HEK293 (cell line): ENCODE data around the gene TSNAX.
A peak's percentile ranks its signal among the peaks of the same experiment; 100 is the strongest.

Source experiments
- CTCF ChIA-PET: fragments of 350-600 bp; formaldehyde crosslinking; extraction: SDS; loops from one replicate; lab custom pipeline; 2021; ENCODE audit warnings: antibody characterized with exemption; lab: Yijun Ruan, JAX
- POLR2A ChIA-PET: fragments of 300-600 bp; formaldehyde crosslinking; extraction: SDS; loops from one replicate; lab custom pipeline; 2020; ENCODE audit warnings: antibody characterized with exemption, inconsistent platforms; lab: Yijun Ruan, JAX
- H3K27ac ChIP-seq: fragments of 200-500 bp; sonication (Bioruptor generic); 2 replicates; pipeline ENCODE4 v1.5.1; 2014; ENCODE audit warnings: low read depth, low read length, control low read depth, inconsistent platforms; ENCODE audit errors: extremely low read depth
- H3K36me3 ChIP-seq, 2 experiments: fragments of 200-500 bp in 1 of 2; sonication (Bioruptor generic) in 1 of 2; 1 replicate in 1 of 2; 2 replicates in 1 of 2; pipeline ENCODE4 v1.5.1; 2014 to 2017; ENCODE audit warnings: inconsistent platforms in 2 of 2, low read length in 2 of 2; ENCODE audit not compliant: control insufficient read depth in 2 of 2, insufficient read depth in 1 of 2
- H3K4me1 ChIP-seq: fragments of 200-500 bp; sonication (Bioruptor generic); 2 replicates; pipeline ENCODE4 v1.5.1; 2014; ENCODE audit warnings: mild to moderate bottlenecking, low read length, inconsistent platforms; ENCODE audit not compliant: control insufficient read depth, insufficient read depth
- H3K4me3 ChIP-seq: 2 replicates; pipeline ENCODE4 v1.5.1; 2011; ENCODE audit warnings: low read depth, mild to moderate bottlenecking, control low read depth, low read length, moderate library complexity
- H3K9me3 ChIP-seq: fragments of 200-500 bp; sonication (Bioruptor generic); 2 replicates; pipeline ENCODE4 v1.5.1; 2014; ENCODE audit warnings: low read depth, low read length, inconsistent platforms; ENCODE audit not compliant: control insufficient read depth, insufficient read depth
- ATF2 ChIP-seq: fragments of 450-650 bp; formaldehyde crosslinking; IDR thresholded peaks from 2 replicates; pipeline ENCODE4 v1.5.1; 2016; ENCODE audit warnings: missing biosample characterization, missing genetic modification characterization, low read depth
- REPIN1 ChIP-seq: fragments of 450-650 bp; formaldehyde crosslinking; IDR thresholded peaks from 2 replicates; pipeline ENCODE4 v1.5.1; 2017; ENCODE audit warnings: missing biosample characterization, missing genetic modification characterization, low read depth
- ZBTB49 ChIP-seq: fragments of 450-650 bp; formaldehyde crosslinking; IDR thresholded peaks from 2 replicates; pipeline ENCODE4 v1.5.1; 2016; ENCODE audit warnings: missing biosample characterization, missing genetic modification characterization, low read depth
- ZBTB6 ChIP-seq: fragments of 450-650 bp; formaldehyde crosslinking; IDR thresholded peaks from 2 replicates; pipeline ENCODE4 v1.5.1; 2017; ENCODE audit warnings: missing biosample characterization, missing genetic modification characterization
- ZFHX2 ChIP-seq: fragments of 450-650 bp; formaldehyde crosslinking; conservative IDR thresholded peaks from 2 replicates; pipeline ENCODE4 v1.5.1; 2016; ENCODE audit warnings: missing biosample characterization, missing genetic modification characterization
- ZNF2 ChIP-seq: fragments of 450-650 bp; formaldehyde crosslinking; IDR thresholded peaks from 2 replicates; pipeline ENCODE4 v1.5.1; 2016; ENCODE audit warnings: missing biosample characterization, missing genetic modification characterization
- ZNF239 ChIP-seq: fragments of 450-650 bp; formaldehyde crosslinking; IDR thresholded peaks from 2 replicates; pipeline ENCODE4 v1.5.1; 2016; ENCODE audit warnings: missing biosample characterization, missing genetic modification characterization
- ZNF362 ChIP-seq: fragments of 450-650 bp; formaldehyde crosslinking; IDR thresholded peaks from 2 replicates; pipeline ENCODE4 v1.5.1; 2016; ENCODE audit warnings: missing biosample characterization, missing genetic modification characterization
- ZNF785 ChIP-seq: fragments of 450-650 bp; formaldehyde crosslinking; IDR thresholded peaks from 2 replicates; pipeline ENCODE4 v1.5.1; 2016; ENCODE audit warnings: missing biosample characterization, missing genetic modification characterization

TSNAX gene

GRCh38 chr1:231612393-231613089 lies 84.1 kb downstream of the TSNAX start:
- ChIA-PET CTCF (interaction anchor here (0.5 to 1.0 kb wide), 3 partner anchors 9 to 1340 kb away, joined by 3 to 4 read pairs (median 3); no protein-coding TSS in a partner anchor), POLR2A (interaction anchor here (0.5 kb wide), 1 partner anchor 385 kb away, joined by 4 read pairs; no protein-coding TSS in a partner anchor)
- Histone ChIP-seq H3K27ac (no peak overlapping the region), H3K36me3 (no peaks in the 10 kb centered on the region), H3K4me3 (no peak overlapping the region), H3K4me1 (no peaks in the 10 kb centered on the region), H3K9me3 (no peaks in the 10 kb centered on the region)
- no peak for TF ChIP-seq ZNF239
- 0 out of 2 replicates have a peak, but pooled peaks have one; percentile 33 for TF ChIP-seq ZNF2 (tag by site-specific recombination)

DNA sequence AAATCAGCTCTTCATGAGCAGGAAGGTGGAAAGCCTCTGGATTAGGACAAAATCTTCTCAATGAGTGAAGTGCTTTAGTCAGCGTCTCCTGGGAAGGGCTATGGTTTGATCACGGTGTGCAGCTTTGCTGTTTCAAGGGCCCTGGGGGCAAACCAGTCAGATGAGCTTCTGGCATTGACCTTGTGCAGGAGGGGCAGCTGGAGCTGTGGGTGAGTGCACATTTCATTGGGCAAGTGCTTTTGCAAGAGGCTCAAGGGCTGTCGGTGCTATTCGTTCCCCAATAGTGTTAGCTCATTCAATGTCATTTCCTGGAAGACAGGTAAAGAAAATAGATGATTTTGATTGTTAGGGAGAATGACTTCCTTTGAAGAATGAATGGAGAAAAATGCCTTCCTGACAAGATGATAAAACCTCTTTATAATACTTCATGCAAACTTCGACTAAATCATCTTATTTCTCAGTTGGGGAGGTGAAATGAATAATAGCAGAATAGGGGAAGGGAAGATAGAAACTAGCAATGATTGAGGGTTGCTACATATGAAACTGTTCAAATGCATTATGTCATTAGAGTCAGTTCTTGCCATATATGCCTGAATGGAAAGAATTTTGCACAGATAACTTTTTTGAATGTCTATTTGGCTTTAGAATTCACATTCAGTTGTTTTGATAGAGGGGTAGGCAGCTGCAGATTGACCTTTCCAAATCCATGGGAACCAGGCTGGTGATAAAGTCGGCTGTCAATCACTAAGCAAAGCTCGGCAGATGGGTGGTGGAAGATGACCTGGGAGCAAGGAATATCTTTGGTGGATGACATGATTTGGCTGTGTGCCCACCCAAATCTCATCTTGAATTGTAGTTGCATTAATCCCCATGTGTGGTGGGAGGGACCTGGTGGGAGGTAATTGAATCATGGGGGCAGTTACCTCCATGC lies 85.2 kb downstream of the TSNAX start:
- no peaks in the 10 kb centered on the region for H3K9me3 ChIP-seq
- H3K27ac ChIP-seq: no peak overlapping the region
- ChIA-PET POLR2A (no interaction called here), CTCF (interaction anchor here (0.6 kb wide), 1 partner anchor 273 kb away, joined by 3 read pairs; no protein-coding TSS in a partner anchor)
- no peaks in the 10 kb centered on the region for H3K36me3 ChIP-seq
- H3K4me1 ChIP-seq: no peaks in the 10 kb centered on the region
- H3K4me3 ChIP-seq: no peak overlapping the region
- TF ChIP-seq REPIN1 (tag by site-specific recombination): no peak
- no peak for TF ChIP-seq ZBTB49 (tag by site-specific recombination)
- no peak for TF ChIP-seq ZBTB6 (tag by site-specific recombination)
- peak; percentile 26; the same call in 1 of the 2 replicates for TF ChIP-seq ZFHX2 (tag by site-specific recombination)
- no peak for TF ChIP-seq ZNF785
- TF ChIP-seq ZNF362: no peak
- peak; percentile 57; the same call in 1 of the 2 replicates for TF ChIP-seq ATF2 (tag by site-specific recombination)
